GM18858 (cell line): ENCODE measurements around the gene GUCY1A1.
"Not testable (repeated sequence)": the region's sequence is repeated elsewhere in the genome, so short reads cannot be mapped to it uniquely, and the experiment has no call there.

Source experiments
- ATAC-seq: cut with Tn5 transposase; IDR thresholded peaks from one replicate; pipeline ENCODE4 v1.9.1; 2021; ENCODE audit not compliant: unreplicated experiment

GUCY1A1 gene, protein sequence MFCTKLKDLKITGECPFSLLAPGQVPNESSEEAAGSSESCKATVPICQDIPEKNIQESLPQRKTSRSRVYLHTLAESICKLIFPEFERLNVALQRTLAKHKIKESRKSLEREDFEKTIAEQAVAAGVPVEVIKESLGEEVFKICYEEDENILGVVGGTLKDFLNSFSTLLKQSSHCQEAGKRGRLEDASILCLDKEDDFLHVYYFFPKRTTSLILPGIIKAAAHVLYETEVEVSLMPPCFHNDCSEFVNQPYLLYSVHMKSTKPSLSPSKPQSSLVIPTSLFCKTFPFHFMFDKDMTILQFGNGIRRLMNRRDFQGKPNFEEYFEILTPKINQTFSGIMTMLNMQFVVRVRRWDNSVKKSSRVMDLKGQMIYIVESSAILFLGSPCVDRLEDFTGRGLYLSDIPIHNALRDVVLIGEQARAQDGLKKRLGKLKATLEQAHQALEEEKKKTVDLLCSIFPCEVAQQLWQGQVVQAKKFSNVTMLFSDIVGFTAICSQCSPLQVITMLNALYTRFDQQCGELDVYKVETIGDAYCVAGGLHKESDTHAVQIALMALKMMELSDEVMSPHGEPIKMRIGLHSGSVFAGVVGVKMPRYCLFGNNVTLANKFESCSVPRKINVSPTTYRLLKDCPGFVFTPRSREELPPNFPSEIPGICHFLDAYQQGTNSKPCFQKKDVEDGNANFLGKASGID

DNA sequence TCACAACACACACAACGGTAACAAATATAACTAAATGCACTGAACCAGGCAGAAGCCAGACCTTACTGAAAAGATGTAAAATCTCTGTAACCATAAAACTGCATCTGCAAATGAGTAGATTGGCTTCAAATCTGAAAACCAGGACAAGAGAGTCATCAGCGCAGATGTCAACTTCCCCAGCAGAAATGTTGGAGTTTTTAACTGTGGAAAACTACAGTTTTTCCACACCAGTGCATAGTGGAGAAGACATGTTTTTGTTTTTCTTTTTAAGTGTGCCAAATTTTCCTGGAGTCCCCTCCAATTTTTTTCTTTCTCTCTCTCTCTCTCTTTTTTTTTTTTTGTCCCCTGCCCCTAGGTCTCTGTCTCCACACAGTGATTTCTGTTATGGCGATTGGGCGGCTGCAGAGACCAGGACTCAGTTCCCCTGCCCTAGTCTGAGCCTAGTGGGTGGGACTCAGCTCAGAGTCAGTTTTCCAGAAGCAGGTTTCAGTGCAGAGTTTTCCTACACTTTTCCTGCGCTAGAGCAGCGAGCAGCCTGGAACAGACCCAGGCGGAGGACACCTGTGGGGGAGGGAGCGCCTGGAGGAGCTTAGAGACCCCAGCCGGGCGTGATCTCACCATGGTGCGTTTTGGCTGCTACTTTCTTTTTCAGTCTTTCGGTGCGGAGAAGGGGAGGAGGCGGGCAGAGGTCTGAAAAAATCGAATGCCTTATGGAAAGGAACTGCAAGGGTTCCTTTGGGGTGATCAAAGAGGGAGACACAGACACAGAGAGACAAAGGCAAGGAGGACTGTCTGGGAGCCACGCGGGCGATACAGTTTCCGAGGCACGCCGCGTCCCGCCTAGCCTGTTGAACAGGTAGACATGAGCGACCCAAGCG lies at the start of gene GUCY1A1:
GUCY1A1 (plus strand) TSS at position 505 of the 878 bp plus-strand sequence. CDS start 30,020 bp downstream, outside the sequence.
- ATAC-seq: peak; percentile 3

DNA sequence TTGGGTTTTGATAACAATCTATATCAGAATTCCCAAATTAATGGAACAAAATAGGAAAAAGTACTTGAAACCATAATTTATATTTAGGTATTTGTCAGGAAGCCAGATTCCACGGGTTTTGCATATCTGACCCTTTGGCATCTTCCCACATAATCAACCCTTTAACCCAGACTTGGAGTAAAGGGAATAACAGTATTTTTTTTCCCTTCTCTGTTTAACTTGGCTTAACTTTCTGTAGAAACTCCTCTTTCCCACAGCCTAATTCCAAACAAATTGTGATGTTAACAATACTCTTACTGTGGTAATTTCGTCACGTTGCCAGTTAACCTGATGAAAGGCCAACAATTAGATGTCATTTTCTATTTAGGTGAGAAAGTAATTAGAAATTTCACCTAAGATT lies 49.4 kb upstream of the GUCY1A1 start:
- ATAC-seq: no peak

DNA sequence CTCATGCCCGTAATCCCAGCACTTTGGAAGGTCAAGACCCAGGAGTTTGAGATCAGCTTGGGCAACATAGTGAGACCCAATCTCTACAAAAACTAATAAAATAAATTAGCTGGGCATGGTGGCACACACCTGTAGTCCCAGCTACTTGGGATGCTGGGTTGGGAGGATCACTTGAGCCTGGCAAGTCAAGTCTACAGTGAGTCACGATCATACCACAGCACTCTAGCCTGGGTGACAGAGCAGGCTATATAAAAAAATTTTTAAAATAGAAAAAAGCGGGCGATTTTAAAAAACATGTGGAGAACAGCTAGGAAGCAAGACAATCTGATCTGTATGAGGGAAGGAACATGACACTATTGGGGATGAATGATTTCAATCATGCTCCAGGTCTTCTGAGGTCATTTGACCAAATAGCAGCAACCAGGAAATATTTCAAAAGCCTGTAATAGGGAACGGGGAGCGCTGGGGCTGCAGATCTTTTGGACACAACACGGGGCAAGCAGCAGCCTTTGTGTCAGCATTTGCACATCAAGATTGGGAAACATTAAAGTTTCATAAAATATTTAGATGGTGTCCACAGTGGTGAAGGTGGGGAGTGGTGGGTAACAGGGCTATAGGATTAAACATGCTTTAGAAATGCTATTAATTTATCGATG lies 48.3 kb upstream of the GUCY1A1 start:
- ATAC-seq: no peak

DNA sequence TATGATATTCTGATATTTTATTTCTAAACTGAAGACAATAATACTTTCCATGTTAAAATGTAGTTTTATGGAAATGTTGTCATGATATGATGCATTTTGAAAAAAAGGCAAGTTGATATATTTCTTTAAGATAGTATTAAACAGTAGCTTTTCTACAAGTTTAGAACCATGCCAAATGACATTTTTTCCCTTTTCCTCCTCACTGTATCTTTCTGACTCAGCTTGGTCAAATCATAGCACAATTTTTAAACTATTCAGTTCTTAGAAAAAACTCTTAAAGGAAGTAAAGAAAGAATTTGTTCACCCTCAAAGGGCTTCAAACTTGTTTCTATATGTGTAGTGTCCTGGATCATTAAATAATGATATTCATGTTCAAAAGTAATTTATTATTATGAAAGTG lies 46.0 kb upstream of the GUCY1A1 start:
- ATAC-seq: no peak

DNA sequence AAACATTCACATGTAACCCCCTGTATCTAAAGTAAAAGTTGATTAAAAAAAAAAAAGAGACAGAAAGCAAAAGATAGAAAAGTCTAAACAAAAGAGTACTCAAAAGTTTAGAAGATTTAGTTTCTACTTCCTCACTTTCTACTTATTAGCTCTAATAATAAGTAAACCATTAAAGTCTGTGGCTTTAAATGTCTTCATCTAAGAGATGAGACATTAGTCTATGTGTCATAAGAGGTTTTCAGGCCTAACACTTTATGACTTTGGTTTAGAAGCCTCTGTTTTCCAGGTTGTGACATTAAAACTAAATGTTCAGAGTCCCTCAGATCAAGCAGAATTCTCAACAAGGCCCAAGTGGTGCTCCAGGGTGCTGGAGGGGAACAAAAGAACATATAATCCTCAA lies 42.2 kb upstream of the GUCY1A1 start:
- peak; percentile 91 for ATAC-seq

DNA sequence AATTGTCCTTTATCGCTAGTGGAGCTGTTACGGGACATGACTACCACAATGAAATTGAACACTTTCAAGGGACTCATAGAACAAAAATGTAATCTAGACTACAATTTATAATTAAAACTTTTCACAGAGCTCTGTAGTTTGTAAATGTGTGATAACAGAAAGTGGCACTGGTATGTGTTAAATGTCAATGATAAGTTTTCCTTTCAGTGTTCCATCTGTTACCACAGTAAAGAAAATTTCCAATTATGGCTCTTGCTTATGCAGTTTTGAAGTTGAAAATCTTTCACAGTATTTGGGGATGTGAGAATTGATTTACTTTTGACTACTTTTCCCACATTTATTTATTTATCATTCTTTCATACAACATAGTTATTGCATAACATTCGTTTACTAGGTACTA lies 40.1 kb upstream of the GUCY1A1 start:
- ATAC-seq: no peak

DNA sequence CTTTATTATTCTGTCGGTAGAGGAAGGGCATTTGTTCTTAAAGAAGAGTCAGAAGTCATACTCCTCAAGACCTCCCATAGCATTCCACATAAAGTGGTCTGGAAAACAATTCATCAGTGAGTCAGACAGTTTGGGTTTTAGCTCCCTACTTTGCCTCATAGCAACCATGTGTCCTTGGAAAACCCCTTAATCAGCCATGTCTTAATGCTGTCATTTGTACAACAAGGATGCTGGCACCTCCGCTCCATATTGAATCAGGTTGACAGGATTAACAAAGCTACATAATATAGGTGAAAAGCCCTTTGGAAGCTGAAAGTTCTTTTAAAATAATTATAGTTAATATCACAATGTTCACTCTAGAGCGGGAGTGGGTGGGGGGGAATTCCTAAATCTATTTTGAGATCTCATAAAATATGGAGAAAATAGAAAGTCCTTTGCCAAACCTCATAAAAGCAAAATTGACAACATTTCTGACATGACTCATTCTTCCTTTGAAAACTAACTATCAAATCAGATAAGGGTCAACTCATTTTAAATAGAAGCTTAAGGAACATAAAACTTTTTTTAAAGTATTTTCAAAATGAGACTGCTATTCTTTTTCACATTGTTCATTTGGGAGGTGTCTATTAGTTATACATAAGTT lies 37.3 kb upstream of the GUCY1A1 start:
- ATAC-seq: no peak

DNA sequence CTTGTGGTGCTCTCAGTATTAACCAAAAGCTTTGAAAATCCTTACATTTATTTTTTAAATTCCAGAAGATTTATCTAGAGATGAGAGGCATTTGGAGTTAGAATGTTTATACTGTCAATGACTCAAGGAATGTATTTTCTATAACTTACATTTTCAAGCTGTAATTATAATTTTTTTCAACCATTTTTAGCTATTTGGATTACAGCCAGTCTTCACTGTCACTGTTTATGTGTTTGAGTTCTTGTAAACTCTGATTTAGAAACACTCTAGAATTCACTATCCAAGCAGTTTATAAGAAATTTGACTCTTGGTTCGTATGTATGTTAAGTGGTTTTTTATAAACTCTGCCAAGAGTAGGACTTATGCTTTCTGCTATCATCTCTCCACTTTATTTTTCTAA lies 36.7 kb upstream of the GUCY1A1 start:
- ATAC-seq: no peak

DNA sequence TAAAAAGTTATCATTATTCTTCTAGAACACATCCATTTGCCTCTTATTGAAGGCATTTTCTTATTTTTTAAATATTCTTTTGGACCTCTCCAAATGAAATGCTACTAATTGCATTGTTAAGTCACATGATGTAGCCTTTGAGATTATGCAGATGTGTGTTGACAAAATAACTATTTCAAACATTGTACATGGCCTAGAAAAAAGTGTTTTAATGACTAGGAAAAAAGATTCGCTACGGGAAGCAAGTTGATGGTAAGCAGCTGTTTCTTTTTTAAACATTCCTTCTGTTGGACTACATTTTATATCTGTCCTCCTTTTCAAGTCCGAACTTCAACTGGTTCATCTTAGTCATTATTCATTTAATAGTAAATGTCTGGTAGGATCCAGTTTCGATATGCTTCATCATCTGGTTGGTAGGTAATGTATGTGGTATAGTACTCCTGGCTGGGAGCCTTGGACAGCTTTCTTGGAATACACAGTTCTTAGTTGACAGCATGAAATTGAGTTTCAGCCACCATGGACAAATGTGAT lies 34.3 kb upstream of the GUCY1A1 start:
- ATAC-seq: no peak

DNA sequence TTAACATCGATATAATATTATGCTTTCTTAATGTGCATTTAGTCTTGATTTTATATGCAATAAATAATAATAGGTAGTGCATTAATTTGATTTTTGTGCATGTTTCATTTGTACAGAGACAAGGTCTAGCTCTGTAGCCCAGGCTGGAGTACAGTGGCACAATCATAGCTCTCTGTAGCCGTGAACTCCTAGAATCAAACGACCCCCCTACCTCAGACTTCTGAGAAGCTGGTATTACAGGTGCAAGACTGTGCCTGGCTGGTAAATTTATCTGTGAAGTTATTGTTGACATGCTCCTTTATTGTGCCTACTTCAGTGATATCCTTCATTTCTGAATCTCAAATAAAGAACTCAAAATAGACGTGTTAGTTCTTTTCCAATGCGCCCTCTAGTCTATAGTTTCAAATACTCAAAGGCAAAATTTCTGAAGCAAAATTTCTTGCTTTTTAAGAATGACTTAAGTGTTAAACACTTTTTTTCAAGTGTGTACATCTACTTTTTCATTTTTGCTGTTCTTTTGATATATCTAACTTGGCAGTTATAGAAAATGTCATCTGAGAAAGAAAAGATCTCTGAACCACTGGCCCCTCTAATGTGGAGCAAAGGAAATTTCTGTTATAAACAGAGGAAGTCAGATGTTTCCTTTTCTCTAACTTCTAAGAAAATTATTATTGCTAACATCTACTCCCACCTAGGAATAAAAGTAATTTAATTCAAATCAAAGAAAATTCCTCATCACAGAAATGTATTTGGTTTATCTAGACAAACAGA lies 28.3 kb upstream of the GUCY1A1 start:
- no peak for ATAC-seq

DNA sequence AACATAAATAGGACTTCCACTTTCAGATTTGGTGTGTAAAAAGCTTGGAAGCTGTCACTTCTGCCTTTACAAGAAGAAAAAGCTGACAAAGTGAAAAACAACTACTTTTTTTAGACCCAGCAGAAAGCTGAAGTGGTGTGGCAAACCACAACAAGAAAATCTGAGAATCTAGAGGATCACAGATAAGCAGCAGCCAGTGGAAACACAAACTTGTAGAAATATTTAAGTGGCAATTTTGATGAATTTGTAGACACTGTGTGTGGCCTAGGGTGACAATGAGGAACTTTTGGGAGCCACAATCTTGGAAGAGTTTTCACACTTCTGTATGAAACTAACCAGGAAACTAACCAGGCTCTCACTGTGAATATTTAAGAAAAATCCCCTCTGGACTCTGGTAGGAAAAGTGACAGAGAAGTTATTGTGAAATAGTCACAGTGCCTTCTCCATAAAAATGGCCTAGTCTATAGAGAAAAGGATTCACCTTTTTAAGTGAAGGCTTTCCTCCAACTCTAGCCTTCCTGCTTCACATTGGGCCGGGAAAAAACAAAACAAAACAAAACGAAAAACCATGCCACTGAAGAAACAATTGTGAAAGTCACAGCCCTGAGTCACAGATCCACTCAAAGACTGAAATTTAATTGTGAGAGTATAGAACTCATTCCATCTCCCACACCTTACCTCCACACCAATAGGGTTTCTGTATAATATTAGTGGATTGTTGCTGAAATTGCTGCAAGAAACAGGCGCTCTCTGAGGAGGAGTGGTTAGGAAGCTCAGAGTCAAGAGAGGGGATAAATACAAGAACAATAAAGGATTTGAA lies 26.7 kb upstream of the GUCY1A1 start:
- peak; percentile 92 for ATAC-seq

DNA sequence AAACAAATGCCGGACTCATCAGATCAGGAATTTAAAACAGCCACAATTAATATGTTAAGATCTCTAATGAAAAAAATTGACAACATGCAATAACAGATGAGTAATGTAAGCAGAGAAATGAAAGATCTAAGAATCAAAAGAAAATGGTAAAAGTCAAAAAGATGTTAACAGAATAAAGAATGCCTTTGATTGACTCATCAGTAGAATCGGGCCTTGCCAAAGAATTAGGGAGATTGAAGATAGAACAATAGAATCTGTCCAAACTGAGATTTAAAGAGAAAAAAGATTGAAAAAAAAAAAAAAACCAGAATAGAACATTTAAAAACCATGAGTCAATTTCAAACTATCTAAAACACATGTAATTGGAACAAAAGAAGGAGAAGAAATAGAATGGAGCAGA lies 25.9 kb upstream of the GUCY1A1 start:
- ATAC-seq: no peak

DNA sequence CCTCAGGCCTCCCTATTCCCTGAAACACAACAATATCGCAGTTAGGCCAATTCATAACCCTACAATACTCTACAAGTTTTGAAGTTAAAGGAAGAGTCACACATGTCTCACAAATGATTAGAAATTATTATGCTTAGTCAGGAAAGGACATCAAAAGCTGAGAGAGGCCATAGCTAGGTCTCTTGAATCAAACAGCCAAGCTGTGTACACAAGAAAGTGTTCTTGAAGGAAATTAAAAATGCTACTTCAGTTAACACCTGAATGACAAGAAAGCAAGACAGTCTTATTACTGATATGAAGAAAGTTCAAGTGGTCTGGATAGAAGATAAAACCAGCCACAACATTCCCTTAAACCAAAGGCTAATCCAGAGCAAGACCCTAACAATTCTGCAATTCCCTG lies 23.6 kb upstream of the GUCY1A1 start:
- no peak for ATAC-seq

DNA sequence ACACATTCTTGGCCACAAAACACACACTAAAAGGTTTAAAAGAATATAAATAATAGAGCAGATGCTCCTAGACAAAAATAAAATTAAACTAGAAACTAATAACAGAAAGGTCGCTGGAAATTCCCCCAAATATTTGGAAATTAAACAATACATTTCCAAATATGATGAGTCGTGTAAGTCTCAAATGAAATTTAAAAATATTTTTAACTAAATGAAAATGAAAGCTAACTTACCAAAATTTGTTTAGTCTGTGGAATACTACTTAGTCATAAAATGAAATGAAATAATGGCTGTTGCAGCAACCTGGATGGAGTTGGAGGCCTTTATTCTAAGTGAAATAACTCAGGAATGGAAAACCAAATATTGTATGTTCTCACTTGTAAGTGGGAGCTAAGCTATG lies 20.6 kb upstream of the GUCY1A1 start:
- ATAC-seq: no peak

DNA sequence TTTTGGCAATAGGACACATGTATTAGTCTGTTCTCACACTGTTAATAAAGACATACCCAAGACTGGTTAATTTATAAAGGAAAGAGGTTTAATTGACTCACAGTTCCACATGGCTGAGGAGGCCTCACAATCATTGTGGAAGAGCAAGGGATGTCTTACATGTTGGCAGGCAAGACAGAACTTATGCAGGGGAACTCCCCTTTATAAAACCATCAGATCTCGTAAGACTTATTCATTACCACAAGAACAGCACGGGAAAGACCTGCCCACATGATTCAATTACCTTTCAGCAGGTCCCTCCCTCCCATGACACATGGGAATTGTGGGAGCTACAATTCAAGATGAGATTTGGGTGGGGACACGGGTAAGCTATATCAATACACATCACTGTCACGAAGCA lies 15.9 kb upstream of the GUCY1A1 start:
- ATAC-seq: not testable (repeated sequence)

DNA sequence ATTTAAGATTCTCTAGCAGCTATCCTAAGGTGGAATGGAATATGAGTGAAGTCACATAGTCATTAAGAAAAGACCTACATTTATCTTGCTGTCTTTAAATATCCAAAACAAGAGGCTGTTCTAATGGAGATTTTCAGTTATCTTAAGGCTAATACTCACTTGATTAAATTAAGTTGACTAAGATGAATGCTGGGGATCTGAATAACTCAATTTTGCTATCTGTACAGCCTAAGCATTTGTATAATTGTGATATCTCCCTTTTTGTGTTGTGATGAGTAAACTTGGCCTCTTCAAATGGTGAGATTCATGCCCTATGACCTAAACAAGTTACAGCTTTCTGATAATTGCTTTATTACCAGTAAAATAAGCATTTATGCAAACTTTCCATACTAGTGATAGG lies 13.6 kb upstream of the GUCY1A1 start:
- no peak for ATAC-seq

DNA sequence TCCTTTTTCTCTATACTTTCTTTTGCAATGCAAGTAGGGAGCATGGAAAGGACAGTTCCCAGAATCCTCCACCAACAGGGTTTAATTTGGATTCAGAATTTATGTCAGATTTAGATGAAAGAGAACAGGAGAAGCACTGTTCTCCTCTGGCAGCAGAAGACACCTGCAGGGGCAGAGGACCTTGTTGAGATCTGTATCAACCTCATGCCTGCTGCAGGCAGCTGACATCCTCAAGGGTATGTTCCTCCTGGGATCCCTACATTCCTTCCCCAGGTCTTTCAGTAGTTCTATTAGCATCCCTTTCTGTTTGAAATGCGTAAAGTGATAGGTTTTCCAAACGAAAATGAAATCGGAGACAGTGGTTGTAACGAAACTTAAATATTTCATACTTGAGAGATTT lies 10.6 kb upstream of the GUCY1A1 start:
- no peak for ATAC-seq

DNA sequence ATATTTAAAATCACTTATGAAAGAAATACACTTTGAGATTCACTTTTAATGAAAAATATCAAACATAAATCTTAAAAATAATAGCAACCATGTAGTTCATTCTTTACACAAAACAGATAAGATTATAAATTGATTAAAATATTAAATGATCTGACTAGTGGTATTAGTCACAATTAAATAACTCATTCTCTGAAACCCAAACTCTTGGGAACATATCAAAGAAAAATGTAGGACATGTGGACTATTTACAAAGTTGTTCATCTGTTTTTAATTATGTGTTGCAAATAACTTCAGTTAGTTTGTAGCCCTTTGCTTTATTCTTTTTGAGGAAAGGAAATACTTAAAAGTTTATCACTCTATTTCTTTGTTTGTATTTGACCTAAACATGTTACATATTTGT lies 9.5 kb upstream of the GUCY1A1 start:
- ATAC-seq: no peak
